ENCODE results near the gene SGPL1.

- TF ChIP-seq CTCF (IDR thresholded peaks at IDR 0.05) (no peak), EZH2 (IDR thresholded peaks at IDR 0.05) (no peak), EZH2phosphoT487 (IDR thresholded peaks at IDR 0.05) (no peak)
Measured at GRCh38 chr10:70772627-70773026, 43.1 kb upstream of the SGPL1 start.

All from neural progenitor cell (in vitro differentiated cells).